Right lobe of liver (tissue), 4 donors: ENCODE results near the gene GRM8.
"Not testable (repeated sequence)": the region's sequence is repeated elsewhere in the genome, so short reads cannot be mapped to it uniquely, and the experiment has no call there.

Source experiments
- CTCF ChIP-seq, 4 donors: fragments of 200-600 bp in 3 of 4; fragments of 450-650 bp in 1 of 4; IDR thresholded peaks; one replicate each; pipeline versions ENCODE4 v1.5.1 to v1.8.0; 2016 to 2022; ENCODE audit warnings: antibody characterized with exemption in 4 of 4, mild to moderate bottlenecking in 2 of 4
- POLR2A ChIP-seq: fragments of 450-650 bp; IDR thresholded peaks from one replicate; pipeline ENCODE4 v1.6.1; 2017; ENCODE audit warnings: antibody characterized with exemption, mild to moderate bottlenecking
- donor health status: DM: no; HTN: no; CAD: no.
- donor health status: DM: no; HTN: no; CAD: no.
- donor health status: DM: no; HTN: yes; CAD: no.

- not testable (repeated sequence) for TF ChIP-seq CTCF (IDR thresholded peaks at IDR 0.05); POLR2A
Measured at GRCh38 chr7:126831241-126831640, 421.5 kb downstream of the GRM8 start.
